ENCODE data around the gene SDC4. TPM values are rescaled to one million over a fixed set of nuclear protein-coding genes. Genes with fewer than 3 reads are reported as not detected.

SDC4 gene
- total and polyA plus RNA-seq, 9 of the 15 experiments (the other 6 are each of a cell fraction or from before 2014, with no cell fraction given), result 2.1 to 10.7 (median 6.3) TPM

GRCh38 chr20:45329497-45330319 lies 18.5 kb downstream of the SDC4 start:
- DNase-seq (ENCODE audit: extremely low read depth in 1 of 4, low spot score in 3 of 4) (no peak), FAIRE-seq (no peak), ATAC-seq (no peak)
- TF ChIP-seq ESRRA (IDR thresholded peaks at IDR 0.05; ENCODE audit: borderline replicate concordance, low read depth), result peak; percentile 84
- TF ChIP-seq SMARCA5 (IDR thresholded peaks at IDR 0.05), result peak; percentile 59; the same call in 1 of the 2 replicates
- no peak for TF ChIP-seq PCBP2 (IDR thresholded peaks at IDR 0.05; ENCODE audit: low read depth, low read length, poor library complexity, severe bottlenecking)
- no peak for TF ChIP-seq ZKSCAN3 (CRISPR knock-in tag; IDR thresholded peaks at IDR 0.05)
- peak; percentile 52 to 73; a peak in 3 of 4 replicates for TF ChIP-seq KDM1A (IDR thresholded peaks at IDR 0.05)
- TF ChIP-seq BCOR (IDR thresholded peaks at IDR 0.05), result peak; percentile 88
- TF ChIP-seq HDAC2 (IDR thresholded peaks at IDR 0.05), result 0 out of 2 replicates have a peak, but pooled peaks have one; percentile 33
- TF ChIP-seq ARID3A (IDR thresholded peaks at IDR 0.05; ENCODE audit: borderline replicate concordance, low read depth, low read length), result no peak
- peak in 1 of 2 experiments; percentile 73; a peak in 2 of 4 replicates for TF ChIP-seq RCOR1 (IDR thresholded peaks at IDR 0.05; ENCODE audit: borderline replicate concordance in 1 of 2, low read depth in 2 of 2, low read length in 2 of 2)
- no peak for TF ChIP-seq DPF2 (IDR thresholded peaks at IDR 0.05)
- TF ChIP-seq THRAP3 (IDR thresholded peaks at IDR 0.05; ENCODE audit: borderline replicate concordance), result no peak
- TF ChIP-seq GTF2F1 (IDR thresholded peaks at IDR 0.05; ENCODE audit: low read depth, low read length), result no peak
- peak; percentile 79 for TF ChIP-seq ADNP (tag; IDR thresholded peaks at IDR 0.05)
- peak; percentile 50 for TF ChIP-seq CHD4 (IDR thresholded peaks at IDR 0.05; ENCODE audit: insufficient read depth, insufficient replicate concordance, low read depth, low read length, poor library complexity, severe bottlenecking)
- TF ChIP-seq PHB2 (IDR thresholded peaks at IDR 0.05; ENCODE audit: low read depth), result no peak
- peak; percentile 97 for TF ChIP-seq RBM25 (IDR thresholded peaks at IDR 0.05; ENCODE audit: low read depth, low read length, severe bottlenecking)
- no peak for TF ChIP-seq RBFOX2 (IDR thresholded peaks at IDR 0.05; ENCODE audit: low read depth, low read length)
- in situ Hi-C loops (cut with MboI), result no loop called here
- H3K4me2 ChIP-seq (ENCODE audit: insufficient read depth, low read length), result no peak overlapping the region
- H2AFZ ChIP-seq (ENCODE audit: low read depth, low read length), result no peak overlapping the region
- 66% methylated on average over 7 of the region's 7 CpGs for WGBS (ENCODE audit: insufficient coverage, low coverage, missing lambda C conversion rate)
- no peaks in the 10 kb centered on the region for H4K20me1 ChIP-seq (replicated peaks; ENCODE audit: control insufficient read depth, insufficient read depth, low read length)
- H3K9ac ChIP-seq (ENCODE audit: insufficient read depth in 1 of 2, low read depth in 2 of 2, low read length in 2 of 2), result no peak overlapping the region
- H3K9me1 ChIP-seq (ENCODE audit: control insufficient read depth, insufficient read depth, low read length), result peaks cover under 1% of the 10 kb centered on the region
- ChIA-PET CTCF (ENCODE audit: low intra/inter-chr PET ratio) (no interaction called here), POLR2A (interaction anchor here (0.6 to 0.9 kb wide), 2 partner anchors 16 to 56 kb away, joined by 3 read pairs; no protein-coding TSS in a partner anchor)
- intact Hi-C loops (cut with micrococcal nuclease), result no loop called here
- no peak overlapping the region for H3K27ac ChIP-seq (ENCODE audit: extremely low read depth, low read depth, low read length)
- no peaks in the 10 kb centered on the region for H3K9me3 ChIP-seq (replicated peaks; ENCODE audit: control insufficient read depth, insufficient read depth, low read depth, low read length)
- H3K4me1 ChIP-seq (replicated peaks in 1 of 2; ENCODE audit: control insufficient read depth in 2 of 2, insufficient read depth in 2 of 2, low read length in 2 of 2), result peaks cover 0 to 4% of the 10 kb centered on the region in 2 experiments; a peak in 1 of 5 replicates
- H3K4me3 ChIP-seq, result no peak overlapping the region
- no peaks in the 10 kb centered on the region for H3K27me3 ChIP-seq (ENCODE audit: control insufficient read depth in 2 of 2, insufficient read depth in 2 of 2, low read length in 2 of 2)
- no peaks in the 10 kb centered on the region for H3K79me2 ChIP-seq (ENCODE audit: control insufficient read depth, insufficient read depth, low read length)
- peaks cover 21% of the 10 kb centered on the region; the same call in 2 of the 3 replicates for H3K36me3 ChIP-seq (ENCODE audit: control insufficient read depth, insufficient read depth, low read length)
- no TSS peak for BruUV-seq (replicated peaks)

All from K562 (cell line).